ENCODE data around the gene MAPK12. TPM values are rescaled to one million over a fixed set of nuclear protein-coding genes. Genes with fewer than 3 reads are reported as not detected.

MAPK12 gene
- polyA plus RNA-seq, 1 experiment, result 51.4 TPM

GRCh38 chr22:50264104-50264745, 2.7 kb upstream of the MAPK12 start:
- ChIA-PET CTCF (interaction anchor here (1.0 to 4.7 kb wide), 4 partner anchors 9 to 23 kb away, joined by 3 to 28 read pairs (median 4); partner anchors contain the start of gene HDAC10), POLR2A (no interaction called here)
- TF ChIP-seq CTCF (IDR thresholded peaks at IDR 0.05; ENCODE audit: insufficient read depth, low read depth, low read length), result no peak
- Histone ChIP-seq H3K36me3 (ENCODE audit: control insufficient read depth, insufficient read depth, low read length) (peaks cover 1% of the 10 kb centered on the region; the same call in 1 of the 2 replicates), H3K4me3 (ENCODE audit: low read depth, low read length) (no peak overlapping the region), H3K27me3 (ENCODE audit: control insufficient read depth, insufficient read depth, low read length) (no peaks in the 10 kb centered on the region)
- DNase-seq (ENCODE audit: low read depth), result no peak

- POLR2A ChIA-PET, result no interaction called here
- no peak for TF ChIP-seq CTCF (IDR thresholded peaks at IDR 0.05; ENCODE audit: insufficient read depth, low read depth, low read length)
- no peak for DNase-seq (ENCODE audit: low read depth)
- Histone ChIP-seq H3K27me3 (ENCODE audit: control insufficient read depth, insufficient read depth, low read length) (no peaks in the 10 kb centered on the region), H3K4me3 (ENCODE audit: low read depth, low read length) (no peak overlapping the region), H3K36me3 (ENCODE audit: control insufficient read depth, insufficient read depth, low read length) (peaks cover 3% of the 10 kb centered on the region)
- CTCF ChIA-PET, result interaction anchor here (0.6 to 4.7 kb wide), 8 partner anchors 9 to 79 kb away, joined by 3 to 28 read pairs (median 5); partner anchors contain the start of genes DENND6B and HDAC10
Observed at GRCh38 chr22:50262973-50263617, 1.6 kb upstream of the MAPK12 start.

GRCh38 chr22:50262460-50262911, 1.0 kb upstream of the MAPK12 start:
- POLR2A ChIA-PET, result no interaction called here
- CTCF ChIA-PET, result interaction anchor here (1.4 to 4.7 kb wide), 6 partner anchors 9 to 79 kb away, joined by 3 to 28 read pairs (median 6); partner anchors contain the start of genes DENND6B and HDAC10

GRCh38 chr22:50260801-50261614, 475 bp downstream of the MAPK12 start:
- TF ChIP-seq CTCF (IDR thresholded peaks at IDR 0.05; ENCODE audit: insufficient read depth, low read depth, low read length), result no peak
- ChIA-PET POLR2A (interaction anchor here (0.6 kb wide), 1 partner anchor 48 kb away, joined by 4 read pairs; no protein-coding TSS in a partner anchor), CTCF (interaction anchor here (1.0 to 4.7 kb wide), 6 partner anchors 9 to 81 kb away, joined by 3 to 28 read pairs (median 7); partner anchors contain the start of genes DENND6B and HDAC10)
- DNase-seq (ENCODE audit: low read depth), result no peak
- peaks cover 15% of the 10 kb centered on the region for H3K36me3 ChIP-seq (ENCODE audit: control insufficient read depth, insufficient read depth, low read length)
- H3K27me3 ChIP-seq (ENCODE audit: control insufficient read depth, insufficient read depth, low read length), result no peaks in the 10 kb centered on the region
- H3K4me3 ChIP-seq (ENCODE audit: low read depth, low read length), result peak overlapping the region; percentile 68

More at GRCh38 chr22:50262460-50262911, 1.0 kb upstream of the MAPK12 start:
- TF ChIP-seq CTCF (IDR thresholded peaks at IDR 0.05; ENCODE audit: insufficient read depth, low read depth, low read length), result no peak
- Histone ChIP-seq H3K4me3 (ENCODE audit: low read depth, low read length) (no peak overlapping the region), H3K36me3 (ENCODE audit: control insufficient read depth, insufficient read depth, low read length) (peaks cover 7% of the 10 kb centered on the region), H3K27me3 (ENCODE audit: control insufficient read depth, insufficient read depth, low read length) (no peaks in the 10 kb centered on the region)
- DNase-seq (ENCODE audit: low read depth), result no peak
